EL (cell line): ENCODE results near the gene DNAI1.
A peak's percentile ranks its signal among the peaks of the same experiment; 100 is the strongest.

Experiments
- DNase-seq: peaks from one replicate; pipeline ENCODE4 v3.0.0-alpha.2; 2016

The DNAI1 gene

GRCh38 chr9:34493972-34494535, 35.4 kb downstream of the DNAI1 start:
- peak; percentile 45 for DNase-seq

GRCh38 chr9:34496149-34496712, 37.6 kb downstream of the DNAI1 start:
- DNase-seq = peak; percentile 25

- no peak for DNase-seq
These were observed 39.9 kb downstream of the DNAI1 start for GRCh38 chr9:34498553-34498952.

GRCh38 chr9:34499076-34499475, 40.5 kb downstream of the DNAI1 start:
- DNase-seq = no peak

GRCh38 chr9:34500623-34501267, 42.1 kb downstream of the DNAI1 start:
- DNase-seq = peak; percentile 44

- no peak for DNase-seq
These were observed 42.8 kb downstream of the DNAI1 start for GRCh38 chr9:34501372-34501771.

- peak; percentile 44 for DNase-seq
These were observed 43.4 kb downstream of the DNAI1 start for GRCh38 chr9:34501889-34502425.

- DNase-seq = no peak
These were observed 43.9 kb downstream of the DNAI1 start for GRCh38 chr9:34502471-34502870.

- DNase-seq = no peak
These were observed 44.3 kb downstream of the DNAI1 start for GRCh38 chr9:34502891-34503290.

- DNase-seq = no peak
These were observed 44.8 kb downstream of the DNAI1 start for GRCh38 chr9:34503406-34503805.

- no peak for DNase-seq
These were observed 46.9 kb downstream of the DNAI1 start for GRCh38 chr9:34505370-34506120.

- DNase-seq = no peak
These were observed 48.0 kb downstream of the DNAI1 start for GRCh38 chr9:34506623-34507022.

- no peak for DNase-seq
These were observed 49.0 kb downstream of the DNAI1 start for GRCh38 chr9:34507556-34507955.

- no peak for DNase-seq
These were observed 49.4 kb downstream of the DNAI1 start for GRCh38 chr9:34507966-34508365.

GRCh38 chr9:34508463-34508862, 49.9 kb downstream of the DNAI1 start:
- DNase-seq = no peak

GRCh38 chr9:34508951-34509350, 50.3 kb downstream of the DNAI1 start:
- DNase-seq = no peak

GRCh38 chr9:34510497-34511468, 52.2 kb downstream of the DNAI1 start:
- DNase-seq = no peak

- DNase-seq = no peak
These were observed 53.8 kb downstream of the DNAI1 start for GRCh38 chr9:34512131-34513078.

- peak; percentile 13 for DNase-seq
These were observed 55.1 kb downstream of the DNAI1 start for GRCh38 chr9:34513567-34514214.

GRCh38 chr9:34514401-34514800, 55.8 kb downstream of the DNAI1 start:
- no peak for DNase-seq

GRCh38 chr9:34514816-34515215, 56.2 kb downstream of the DNAI1 start:
- no peak for DNase-seq
